Activated T-helper 1 cell treated with anti-CD3 and anti-CD28 coated beads, Interleukin-2, amount 50 U/mL, for 16 hours (primary cell): ENCODE data around the gene HPS4.
A peak's percentile ranks its signal among the peaks of the same experiment; 100 is the strongest.

Experiments
- DNase-seq, 2 donors: peaks; one replicate each; pipeline ENCODE4 v3.0.0-alpha.2; 2020; ENCODE audit warnings: low read depth in 1 of 2, low spot score in 1 of 2

Gene HPS4

DNA sequence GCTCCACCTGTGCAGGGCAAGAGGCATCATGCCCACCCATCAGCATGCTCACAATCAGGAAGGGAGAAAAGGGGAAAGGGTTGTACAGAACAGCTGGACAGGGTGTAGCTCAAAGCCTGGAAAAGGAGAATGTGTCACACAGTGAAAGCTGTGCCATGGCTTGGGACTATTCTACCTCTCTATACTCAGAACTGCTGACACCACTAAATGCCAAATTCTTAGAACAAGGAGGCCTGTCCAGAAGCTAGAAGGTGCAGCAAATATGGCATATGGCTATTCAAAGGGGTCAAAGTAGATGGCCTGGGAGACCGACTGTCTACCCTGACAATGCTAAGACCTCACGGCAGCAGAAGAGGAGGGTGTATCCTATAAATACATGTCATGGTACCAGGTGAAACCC lies 12.8 kb downstream of the HPS4 start:
- no peak for DNase-seq

DNA sequence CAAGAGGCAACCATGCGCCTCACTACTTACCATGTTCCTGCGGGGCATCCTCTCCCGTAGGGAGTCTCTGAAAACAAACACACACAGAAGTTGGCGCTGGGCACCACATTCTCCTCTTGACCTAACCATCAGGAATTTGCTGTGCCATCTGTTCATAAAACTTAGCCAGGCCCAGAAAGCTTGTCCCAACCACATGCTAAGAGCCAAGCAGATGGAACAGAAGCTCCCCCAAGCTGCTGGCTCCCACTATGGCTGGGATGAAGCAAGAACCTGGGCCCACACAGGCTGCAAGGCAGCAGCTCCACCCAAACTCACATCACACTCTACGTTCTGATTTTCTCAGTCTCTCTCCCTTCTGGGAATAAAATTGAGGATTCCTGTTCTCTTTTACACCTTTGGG lies 17.4 kb downstream of the HPS4 start:
- no peak for DNase-seq

DNA sequence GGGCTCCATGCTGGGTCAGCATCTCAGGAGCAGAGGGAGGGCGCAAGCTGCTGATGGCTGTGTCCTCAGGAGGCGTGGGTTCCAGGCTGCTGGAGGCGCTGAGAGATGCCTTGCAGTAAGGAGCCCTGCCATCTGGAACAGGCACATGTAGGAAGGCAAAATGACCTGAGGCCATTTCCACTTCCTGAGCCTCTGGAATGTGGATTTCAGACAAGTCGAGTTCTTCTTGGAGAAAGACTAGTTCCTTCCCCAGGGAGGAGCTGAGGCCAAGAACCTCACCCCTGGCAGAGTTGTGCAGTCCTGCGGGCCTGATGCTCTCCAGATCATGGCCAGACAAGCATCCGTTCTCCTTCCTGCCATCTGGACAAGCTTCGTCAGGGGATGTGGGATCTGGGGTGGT lies 19.3 kb downstream of the HPS4 start:
- no peak for DNase-seq

DNA sequence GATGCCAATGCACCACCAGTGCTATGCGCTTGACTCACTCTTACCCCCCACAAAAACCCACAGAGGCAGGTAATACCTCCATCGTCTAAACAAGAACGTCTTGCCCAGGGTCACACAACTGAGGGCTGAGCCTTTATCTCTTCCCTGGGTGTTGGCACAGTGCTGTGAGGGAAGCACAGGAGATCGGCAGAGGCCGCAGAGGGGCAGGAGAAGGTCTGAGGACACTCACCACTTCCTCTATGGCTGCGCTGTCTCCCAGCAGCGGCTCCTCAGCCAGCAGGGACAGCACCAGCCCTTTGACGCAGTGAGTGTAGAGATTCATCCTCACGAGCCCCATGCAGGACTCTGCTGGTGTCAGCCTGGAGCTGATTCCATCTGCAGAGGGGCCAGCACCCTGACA lies 19.9 kb downstream of the HPS4 start:
- no peak for DNase-seq

DNA sequence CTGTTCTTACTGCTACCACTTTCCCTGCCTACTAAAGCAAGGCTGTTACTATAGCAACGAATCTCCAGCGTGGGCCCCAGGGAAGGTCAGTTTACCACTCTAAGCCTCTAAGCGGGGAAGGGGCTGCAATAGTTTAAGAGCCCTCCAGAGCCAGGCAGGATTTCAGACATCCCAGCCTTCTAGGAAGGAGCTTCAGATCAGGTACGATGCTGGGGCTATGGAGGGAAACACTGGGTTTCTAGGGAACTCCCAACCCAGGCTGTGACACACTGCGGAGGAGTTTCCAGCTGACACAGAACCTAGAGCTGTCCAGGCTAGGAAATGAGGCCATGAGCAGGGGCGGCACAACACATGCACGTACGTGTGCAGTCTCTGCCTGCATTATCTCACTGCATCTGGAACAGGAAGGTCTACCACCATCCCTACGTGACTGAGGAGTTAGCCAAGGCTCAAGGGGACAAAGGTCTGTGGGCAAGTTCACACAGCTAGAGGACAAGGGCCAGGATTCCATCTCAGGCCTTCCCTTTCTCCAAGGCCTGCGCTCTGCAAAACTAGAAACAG lies 20.4 kb downstream of the HPS4 start:
- DNase-seq = no peak

DNA sequence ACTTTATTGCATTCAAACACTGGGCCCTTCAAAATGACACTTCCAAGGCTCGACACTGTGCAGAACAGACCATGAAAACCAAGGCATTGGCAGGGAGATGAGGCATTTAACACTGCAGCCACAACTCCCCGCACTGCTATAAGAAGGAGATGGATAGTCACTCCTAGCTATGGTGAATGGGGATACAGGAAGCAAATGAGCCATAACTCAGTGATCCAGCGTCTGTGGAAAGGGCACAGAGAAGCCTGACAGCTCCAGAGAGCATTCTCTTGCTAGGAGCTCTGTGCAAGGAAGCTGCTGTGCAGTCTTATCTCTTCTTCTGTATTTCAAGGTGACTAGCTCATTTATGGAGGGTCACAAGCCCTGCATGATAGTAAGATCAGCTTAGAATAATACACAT lies 20.9 kb downstream of the HPS4 start:
- DNase-seq = no peak

DNA sequence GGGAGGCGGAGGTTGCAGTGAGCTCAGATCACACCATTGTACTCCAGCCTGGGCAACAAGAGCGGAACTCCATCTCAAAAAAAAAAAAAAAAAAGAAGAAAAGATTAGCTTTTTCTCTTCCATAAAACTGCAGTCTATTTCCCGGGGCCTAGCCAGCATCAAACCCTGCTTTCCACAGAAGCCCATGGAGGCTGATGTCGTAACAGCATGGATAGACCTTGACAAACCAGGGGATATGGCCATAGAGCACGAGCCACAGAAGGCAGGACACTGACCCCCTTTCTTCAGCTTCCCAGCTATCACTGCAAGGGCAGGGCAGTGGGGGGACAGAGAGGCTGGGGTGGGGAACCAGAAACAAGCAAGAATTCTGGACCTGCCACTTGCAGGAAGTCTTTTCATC lies 21.5 kb downstream of the HPS4 start:
- no peak for DNase-seq

DNA sequence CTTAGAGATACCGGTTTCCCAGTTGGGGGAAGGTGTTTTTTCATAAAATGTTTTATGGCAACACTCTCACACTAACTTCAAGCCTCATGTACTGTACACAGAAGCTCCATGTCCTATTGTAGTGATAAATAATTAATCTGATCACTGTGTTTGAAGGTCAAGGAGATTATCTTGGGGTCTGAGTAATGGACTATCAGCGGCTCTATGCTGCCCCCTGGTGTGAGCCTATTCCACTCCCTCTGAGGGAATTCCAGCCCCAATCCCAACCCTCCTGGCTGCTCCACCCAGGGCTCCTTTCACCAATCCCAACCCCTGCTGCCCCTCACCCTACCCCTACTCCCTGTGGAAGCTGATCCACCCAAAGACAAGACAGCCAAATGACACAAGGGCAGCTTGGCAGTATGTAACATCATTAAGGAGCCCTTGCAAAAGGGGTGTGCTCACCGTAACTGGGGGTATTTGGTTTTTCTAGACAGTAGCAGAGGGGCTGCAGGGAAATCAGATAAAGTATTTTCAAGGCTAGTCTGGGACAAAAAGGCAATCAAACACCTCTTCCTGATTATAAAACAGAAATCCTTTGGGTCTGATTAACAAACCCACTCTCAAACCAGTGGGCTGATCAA lies 22.3 kb downstream of the HPS4 start:
- DNase-seq = peak in 1 of 2 donors; percentile 9

DNA sequence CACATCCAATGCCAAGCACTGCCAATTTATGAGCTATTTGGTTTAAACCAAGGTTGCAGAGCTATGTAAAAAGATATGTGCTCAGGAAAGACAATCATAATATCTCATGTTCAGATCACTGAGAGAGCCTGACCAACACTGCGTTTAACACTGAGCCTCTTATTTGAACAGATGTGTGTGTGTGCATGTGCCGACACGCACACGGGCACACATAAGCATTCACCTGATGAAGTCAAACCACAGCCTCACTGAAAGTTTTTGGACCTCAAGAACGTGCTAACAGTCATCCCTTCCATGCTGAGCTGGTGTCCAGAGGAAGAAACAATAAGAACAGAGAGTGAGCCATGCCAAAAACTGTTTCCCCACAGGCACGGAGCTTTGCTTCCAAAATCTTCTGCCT lies 23.4 kb downstream of the HPS4 start:
- no peak for DNase-seq

DNA sequence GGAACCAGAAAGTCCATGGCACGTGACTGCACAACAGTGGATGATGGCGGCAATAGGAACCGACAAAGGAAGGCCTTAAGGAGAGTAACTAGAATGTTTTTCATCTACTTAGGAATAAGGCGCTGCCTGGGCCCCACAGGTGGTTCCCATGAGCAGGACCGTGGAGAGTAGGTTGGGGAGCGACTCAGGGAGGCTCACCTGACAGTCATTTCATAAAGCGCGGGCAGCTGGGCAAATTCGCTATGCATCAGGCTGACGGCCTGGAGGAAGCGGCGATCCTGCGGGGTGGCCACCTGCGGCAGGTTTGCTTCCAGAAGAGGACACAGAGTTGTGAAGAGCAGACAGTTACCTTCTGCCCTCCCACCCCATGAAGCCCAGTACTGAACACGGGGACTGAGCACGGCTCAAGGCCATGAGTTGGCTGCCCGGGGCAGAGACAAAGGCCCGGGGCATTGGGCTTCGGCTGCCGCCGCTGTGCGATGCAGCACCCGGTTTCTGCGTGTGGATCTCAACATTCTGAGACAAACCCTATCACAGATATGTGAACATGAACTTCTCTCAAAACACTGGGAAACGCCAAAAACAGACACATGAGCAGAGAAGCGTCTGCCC lies 25.8 kb downstream of the HPS4 start:
- no peak for DNase-seq

DNA sequence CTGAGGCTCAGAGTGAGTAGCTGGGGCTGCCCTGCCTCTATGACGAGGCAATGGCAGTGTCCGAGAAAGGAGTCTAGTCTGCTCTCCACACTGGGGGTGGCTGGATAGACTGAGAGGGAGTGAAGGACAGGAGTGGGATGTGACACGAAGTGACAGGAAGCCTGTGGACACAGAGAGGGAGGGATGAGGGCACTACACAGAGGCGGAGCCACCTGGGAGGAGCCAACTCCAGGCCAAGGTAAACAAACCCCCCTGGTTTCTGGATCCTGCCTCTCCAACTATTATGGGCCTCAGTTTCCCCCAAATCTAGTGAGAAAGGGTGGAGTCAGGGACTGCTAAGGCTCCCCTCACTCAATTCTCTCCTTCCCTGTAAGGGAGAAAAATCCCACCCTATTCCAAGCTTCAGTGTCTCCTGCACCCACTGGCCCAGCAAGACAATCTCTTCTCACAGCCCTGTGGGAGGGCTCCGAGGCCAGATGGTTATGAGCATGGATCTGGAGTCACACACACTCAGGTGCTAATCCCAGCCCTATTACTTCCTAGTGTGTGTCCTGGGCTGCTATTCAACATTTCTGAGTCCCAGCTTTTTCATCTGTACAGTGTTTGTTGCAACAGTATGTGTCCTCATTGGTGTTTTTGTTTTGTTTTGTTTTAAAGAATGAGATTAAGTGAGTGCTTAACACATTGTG lies 29.6 kb downstream of the HPS4 start:
- no peak for DNase-seq

DNA sequence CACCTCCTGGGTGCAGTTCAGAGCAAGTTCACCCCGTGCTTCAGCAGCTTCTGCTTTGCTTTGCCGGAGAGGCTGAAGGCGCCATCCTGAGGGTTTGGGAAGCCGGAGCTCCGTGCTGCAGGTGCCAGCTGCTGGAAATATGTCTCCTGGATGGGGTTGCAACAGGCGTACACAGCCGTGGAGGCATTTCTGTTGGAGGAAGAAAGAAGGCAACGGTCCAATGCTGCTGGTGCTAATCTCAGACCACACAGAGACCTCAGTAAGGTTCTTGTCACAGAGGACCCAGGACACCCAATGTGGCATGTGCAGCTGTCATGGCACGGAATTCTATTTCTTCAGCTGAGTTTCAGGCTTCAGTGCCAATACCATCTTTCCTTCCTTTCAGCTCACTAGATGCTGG lies 30.4 kb downstream of the HPS4 start:
- DNase-seq = no peak

DNA sequence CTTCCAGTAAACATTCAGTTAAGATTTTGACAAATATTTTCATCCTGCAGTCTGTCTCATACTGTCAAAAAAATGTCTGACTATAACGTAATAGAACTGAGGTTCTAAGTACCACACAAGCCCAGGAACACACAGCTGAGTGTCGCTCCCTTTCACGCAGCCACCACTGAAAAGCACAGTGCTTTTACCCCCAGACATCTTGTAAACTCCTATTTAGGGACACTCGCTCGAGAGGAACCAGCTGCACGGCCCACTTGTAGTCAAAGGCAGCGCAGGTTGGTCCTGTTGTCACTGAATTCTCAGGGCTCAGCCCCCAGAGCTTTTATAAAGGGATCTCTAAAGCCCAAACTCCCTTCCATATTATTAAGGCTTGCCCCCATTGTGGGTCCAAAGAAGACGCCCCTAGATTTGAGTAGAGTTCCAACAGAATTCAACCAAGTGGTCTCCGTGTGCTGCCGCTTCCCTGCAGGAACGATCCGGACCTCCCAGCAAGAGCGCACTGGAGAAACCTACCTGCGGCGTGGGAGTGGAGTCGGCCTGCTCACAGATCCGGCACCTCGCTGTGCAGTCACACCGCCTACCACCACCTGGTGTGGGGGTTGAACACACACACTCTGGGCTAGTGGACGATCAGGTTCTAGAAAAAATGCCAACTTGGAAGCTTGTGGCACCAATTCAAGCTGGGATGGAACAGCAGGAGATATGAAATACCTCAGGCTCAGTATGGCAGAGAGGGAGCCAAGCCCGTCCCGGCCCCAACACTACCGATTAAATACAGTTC lies 31.2 kb downstream of the HPS4 start:
- no peak for DNase-seq

DNA sequence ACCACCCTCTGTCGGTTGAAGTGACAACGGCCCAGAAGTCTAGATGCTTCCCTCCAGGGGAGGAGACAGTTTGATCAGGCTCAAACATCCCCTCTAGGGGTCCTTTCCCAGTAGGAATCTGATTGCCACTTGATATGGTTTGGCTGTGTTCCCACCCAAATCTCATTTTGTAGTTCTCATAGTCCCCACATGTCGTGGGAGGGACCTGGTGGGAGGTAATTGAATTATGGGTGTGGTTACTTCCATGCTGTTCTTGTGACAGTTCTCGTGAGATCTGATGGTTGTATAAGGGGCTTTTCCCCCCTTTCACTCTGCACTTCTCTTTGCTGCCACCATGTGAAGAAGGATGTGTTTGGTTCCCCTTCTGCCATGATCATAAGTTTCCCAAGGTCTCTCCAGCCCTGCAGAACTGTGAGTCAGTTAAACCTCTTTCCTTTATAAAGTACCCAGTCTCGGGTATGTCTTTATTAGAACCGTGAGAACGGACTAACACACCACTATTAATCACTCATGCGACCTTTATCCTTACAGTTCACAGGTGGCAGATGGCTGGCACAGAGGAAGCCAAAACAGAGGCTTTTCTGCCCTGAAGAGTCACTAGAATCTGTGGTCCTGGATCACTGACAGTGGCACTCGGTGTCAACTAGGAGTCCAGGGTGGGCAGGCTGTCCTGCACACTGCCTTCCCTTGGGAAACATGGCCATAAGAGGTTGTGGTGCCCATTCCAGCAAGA lies 33.0 kb downstream of the HPS4 start:
- DNase-seq = no peak

DNA sequence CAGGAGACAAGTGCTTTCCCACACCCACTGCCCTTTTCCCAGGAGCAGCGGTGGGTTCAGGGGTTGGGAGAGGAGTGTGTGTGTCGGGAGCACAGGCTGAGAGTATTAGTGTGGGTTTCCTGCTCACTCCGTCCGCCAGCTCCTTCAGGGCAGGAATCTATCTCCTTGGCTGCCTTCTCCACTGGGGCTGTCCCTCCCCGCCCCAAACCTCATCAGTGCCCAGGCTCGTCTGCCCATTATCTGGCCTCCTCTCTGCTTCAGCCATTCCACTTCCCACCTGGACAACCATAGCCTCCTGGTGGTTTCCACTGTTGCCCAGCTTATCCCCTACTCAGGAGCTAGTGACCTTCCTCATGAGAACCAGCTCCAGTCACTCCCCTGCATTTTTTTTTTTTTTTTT lies 34.6 kb downstream of the HPS4 start:
- DNase-seq = no peak

DNA sequence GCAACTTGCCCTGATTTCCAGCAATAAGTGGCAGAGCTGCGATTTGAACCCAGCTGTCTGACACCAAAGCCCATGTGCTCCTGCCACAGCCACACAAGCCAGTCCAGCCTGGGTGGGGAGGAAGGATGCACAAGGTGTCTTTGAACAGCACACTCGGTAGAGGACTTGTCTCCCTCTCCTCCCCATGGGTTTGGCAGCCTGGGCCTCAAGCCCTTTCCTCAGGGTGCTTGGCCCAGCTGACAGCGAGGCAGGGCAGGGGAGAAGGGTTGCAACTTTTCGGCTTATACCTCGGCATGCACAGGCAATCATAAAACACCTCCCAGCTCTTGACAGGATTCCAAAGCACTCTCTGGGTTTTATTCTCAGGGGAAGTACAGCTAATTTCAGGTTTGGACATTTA lies 35.2 kb downstream of the HPS4 start:
- DNase-seq = no peak

DNA sequence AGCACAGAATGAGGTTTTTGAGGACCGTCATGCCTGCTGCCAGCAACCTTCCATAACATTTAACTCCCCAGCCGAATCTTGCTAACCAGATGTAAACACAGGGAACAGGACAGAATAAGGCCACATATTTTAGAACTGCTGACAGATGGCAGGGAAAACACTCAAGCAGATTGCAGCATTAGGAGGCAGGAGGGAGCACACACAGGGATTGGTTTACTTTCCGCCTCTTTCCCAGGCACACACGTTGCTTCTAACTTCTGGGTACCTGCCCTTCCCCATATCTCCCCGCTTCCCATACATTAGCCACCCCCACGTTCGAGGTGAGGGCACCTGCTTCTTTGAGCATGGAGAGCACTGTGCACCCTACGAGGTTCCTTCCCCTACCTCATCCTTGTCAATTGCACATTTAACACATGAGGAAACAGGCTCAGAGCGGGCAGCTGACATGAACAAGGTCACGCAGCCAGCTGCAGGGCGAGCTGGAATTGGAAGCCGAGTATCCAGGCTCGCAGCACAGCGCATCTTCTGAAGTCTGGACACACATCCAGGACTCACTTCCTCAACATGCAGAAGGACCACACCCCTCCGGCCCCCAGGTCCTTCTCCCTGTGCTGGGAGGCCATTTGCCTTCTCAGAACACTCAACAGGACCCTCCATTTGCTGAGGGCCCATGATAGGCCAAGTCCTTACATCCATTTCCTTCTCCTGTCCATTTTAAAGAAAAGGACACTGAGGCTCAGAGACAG lies 35.8 kb downstream of the HPS4 start:
- DNase-seq = no peak

DNA sequence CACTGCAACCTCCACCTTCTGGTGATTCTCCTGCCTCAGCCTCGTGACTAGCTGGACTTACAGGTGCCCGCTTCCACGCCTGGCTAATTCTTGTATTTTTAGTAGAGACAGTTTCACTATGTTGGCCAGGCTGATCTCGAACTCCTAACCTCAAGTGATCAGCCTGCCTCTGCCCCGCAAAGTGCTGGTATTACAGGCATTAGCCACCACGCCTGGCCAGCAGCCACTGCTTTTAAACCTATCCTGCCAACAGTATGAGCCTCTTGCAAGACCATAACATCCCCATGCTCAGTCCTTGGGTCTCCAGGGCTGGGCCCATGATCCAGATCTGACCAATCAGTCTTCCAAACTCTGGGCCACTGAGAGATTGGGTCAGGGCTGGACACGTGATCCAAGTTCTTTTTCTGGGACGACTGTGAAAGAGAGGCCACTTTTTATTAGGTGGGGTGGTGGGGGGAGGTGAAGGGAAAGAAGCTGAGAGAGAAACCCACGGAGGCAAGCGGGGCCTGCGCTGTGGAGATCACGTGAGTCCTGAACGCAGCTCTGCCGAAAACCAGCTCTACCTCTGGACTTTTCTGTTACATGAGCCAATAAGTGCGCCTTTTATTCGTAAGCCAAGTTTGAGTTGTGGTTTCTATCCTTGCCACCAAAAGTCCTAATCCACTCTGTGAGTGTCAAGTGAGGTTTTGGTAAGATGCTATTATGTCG lies 36.6 kb downstream of the HPS4 start:
- no peak for DNase-seq

DNA sequence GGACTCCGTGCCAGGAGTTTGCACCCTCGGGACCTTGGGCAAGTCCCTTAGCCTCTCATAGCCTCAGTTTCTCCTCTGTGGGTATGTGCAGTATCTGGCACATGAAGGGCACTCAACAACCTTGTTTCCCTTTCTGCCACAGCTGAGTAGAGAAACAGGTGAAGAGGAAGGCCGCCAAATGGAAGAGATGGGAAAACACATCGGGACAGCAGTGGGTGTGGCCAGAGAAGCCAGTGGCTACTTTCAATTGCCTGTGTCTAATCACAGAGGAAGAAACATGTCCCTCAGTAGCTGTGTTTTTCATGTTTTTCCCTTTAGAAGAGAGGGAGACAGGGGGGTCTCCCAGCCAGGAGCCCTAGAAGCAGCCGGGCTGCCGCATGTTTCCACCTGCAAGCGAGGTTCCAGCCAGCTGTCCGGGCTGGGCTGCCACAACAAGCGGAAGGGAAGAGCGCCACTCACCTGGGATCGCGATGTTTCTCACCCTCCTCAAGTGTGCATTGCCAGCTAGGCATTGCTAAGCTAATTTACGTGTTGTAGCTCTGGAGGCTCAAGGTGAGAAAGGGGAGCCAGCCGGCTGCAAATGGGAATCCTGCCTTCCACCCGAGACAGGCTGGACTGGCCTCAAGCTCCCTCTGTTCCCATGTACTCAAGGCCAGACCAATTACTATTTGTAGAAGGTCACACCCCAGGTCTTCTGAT lies 37.9 kb downstream of the HPS4 start:
- DNase-seq = no peak
